H1 (cell line): Measurements from ENCODE around the gene EPB41L4A. TPM values are rescaled to one million over a fixed set of nuclear protein-coding genes. Genes with fewer than 3 reads are reported as not detected.

ENCODE experiments used
- CTCF ChIA-PET: fragments of 300-600 bp; sonication (Branson Sonifier 250); formaldehyde crosslinking; loops from one replicate; lab custom pipeline; 2021; ENCODE audit not compliant: partially characterized antibody; lab: Charles Lee
- POLR2A ChIA-PET: fragments of 300-600 bp; sonication (Branson Sonifier 250); formaldehyde crosslinking; loops from one replicate; lab custom pipeline; 2021; ENCODE audit warnings: inconsistent platforms; ENCODE audit not compliant: partially characterized antibody; lab: Charles Lee
- DNase-seq, 2 experiments: peaks; one replicate each; pipeline versions ENCODE4 v3.0.0 to v3.0.0-alpha.2; 2010 to 2022; ENCODE audit warnings: low spot score in 2 of 2, low read depth in 1 of 2, mixed read lengths in 1 of 2
- FAIRE-seq: peaks from 2 replicates; lab custom pipeline; 2011; peaks lifted over from hg19 to GRCh38; lab: Jason Lieb, UNC
- H2AFZ ChIP-seq: 2 replicates; pipeline ENCODE4 v1.8.1; 2012; ENCODE audit warnings: low read length, inconsistent platforms
- H2AK5ac ChIP-seq: 2 replicates; pipeline ENCODE4 v1.6.1; 2013; ENCODE audit warnings: low read depth, low read length
- H2BK120ac ChIP-seq: replicated peaks from 2 replicates; pipeline ENCODE3; 2013; ENCODE audit warnings: low read depth, low read length, inconsistent platforms
- H2BK12ac ChIP-seq: 2 replicates; pipeline ENCODE4 v1.6.1; 2013; ENCODE audit warnings: low read depth, low read length
- H2BK15ac ChIP-seq: 2 replicates; pipeline ENCODE4 v1.6.1; 2013; ENCODE audit warnings: low read length
- H2BK20ac ChIP-seq: 2 replicates; pipeline ENCODE4 v1.6.1; 2013; ENCODE audit warnings: low read length
- H2BK5ac ChIP-seq: 2 replicates; pipeline ENCODE4 v1.6.1; 2013; ENCODE audit warnings: low read depth, low read length
- H3K14ac ChIP-seq: 2 replicates; pipeline ENCODE4 v1.6.1; 2013; ENCODE audit warnings: inconsistent platforms; ENCODE audit not compliant: insufficient read length
- H3K18ac ChIP-seq: 2 replicates; pipeline ENCODE4 v1.6.1; 2013; ENCODE audit warnings: low read length; ENCODE audit errors: extremely low read depth
- H3K23ac ChIP-seq: 2 replicates; pipeline ENCODE4 v1.6.1; 2013; ENCODE audit warnings: inconsistent platforms; ENCODE audit not compliant: insufficient read length
- H3K23me2 ChIP-seq: 2 replicates; pipeline ENCODE4 v1.6.1; 2013; ENCODE audit warnings: low read depth, low read length
- H3K27ac ChIP-seq: 2 replicates; pipeline ENCODE4 v1.6.1; 2011; ENCODE audit warnings: low read depth, low read length, inconsistent platforms
- H3K27me3 ChIP-seq, 4 experiments: replicated peaks in 1 of 4; 1 replicate in 1 of 4; 2 replicates in 3 of 4; pipeline versions ENCODE4 v1.6.1 to v1.8.1; 2011 to 2013; ENCODE audit warnings: low read length in 3 of 4, mild to moderate bottlenecking in 3 of 4, inconsistent platforms in 2 of 4, mixed read lengths in 2 of 4, moderate library complexity in 1 of 4; ENCODE audit not compliant: control insufficient read depth in 3 of 4, insufficient read depth in 3 of 4; ENCODE audit errors: extremely low read depth in 1 of 4
- H3K36me3 ChIP-seq, 4 experiments: 2 replicates each; pipeline versions ENCODE4 v1.6.1 to v1.8.1; 2011 to 2013; ENCODE audit warnings: mild to moderate bottlenecking in 4 of 4, low read length in 3 of 4, moderate library complexity in 2 of 4, control low read depth in 1 of 4, inconsistent platforms in 1 of 4; ENCODE audit not compliant: insufficient read depth in 4 of 4, control insufficient read depth in 2 of 4
- H3K4ac ChIP-seq: replicated peaks from 2 replicates; pipeline ENCODE3; 2013; ENCODE audit warnings: low read length, low read depth, mixed read lengths, inconsistent platforms; ENCODE audit not compliant: insufficient read length
- H3K4me1 ChIP-seq, 4 experiments: replicated peaks in 1 of 4; 1 replicate in 1 of 4; 2 replicates in 3 of 4; pipeline versions ENCODE4 v1.6.1 to v1.8.1; 2011 to 2013; ENCODE audit warnings: low read length in 3 of 4, inconsistent platforms in 2 of 4, mixed read lengths in 1 of 4; ENCODE audit not compliant: insufficient read depth in 4 of 4, control insufficient read depth in 3 of 4
- H3K4me2 ChIP-seq, 2 experiments: 2 replicates each; pipeline versions ENCODE4 v1.6.1 to v1.8.1; 2011 to 2013; ENCODE audit warnings: low read depth in 2 of 2, low read length in 2 of 2, control low read depth in 1 of 2, inconsistent platforms in 1 of 2, mild to moderate bottlenecking in 1 of 2; ENCODE audit not compliant: insufficient read depth in 1 of 2
- H3K4me3 ChIP-seq, 4 experiments: fragments of 200-600, 300-600 bp in 1 of 4; sonication (generic), shearing (Covaris generic), sonication (Bioruptor Twin) in 1 of 4; 2 replicates each; pipeline versions ENCODE4 v1.5.1 to v1.8.1; 2011 to 2016; ENCODE audit warnings: low read length in 4 of 4, low read depth in 3 of 4, control low read depth in 2 of 4, inconsistent platforms in 2 of 4, mild to moderate bottlenecking in 2 of 4, mixed read lengths in 1 of 4, moderate library complexity in 1 of 4; ENCODE audit not compliant: insufficient read depth in 2 of 4; ENCODE audit errors: extremely low read depth in 1 of 4
- H3K56ac ChIP-seq: replicated peaks from 2 replicates; pipeline ENCODE3; 2013; ENCODE audit warnings: low read depth, mild to moderate bottlenecking, mixed read lengths, low read length, inconsistent platforms; ENCODE audit not compliant: insufficient read length
- H3K79me1 ChIP-seq: 2 replicates; pipeline ENCODE4 v1.6.1; 2013; ENCODE audit warnings: low read depth, low read length, control low read depth
- H3K79me2 ChIP-seq, 2 experiments: 2 replicates each; pipeline versions ENCODE4 v1.6.1 to v1.8.1; 2012 to 2013; ENCODE audit warnings: low read length in 2 of 2, mild to moderate bottlenecking in 2 of 2, inconsistent platforms in 1 of 2; ENCODE audit not compliant: insufficient read depth in 2 of 2, control insufficient read depth in 1 of 2
- H3K9ac ChIP-seq, 4 experiments: replicated peaks in 1 of 4; 1 replicate in 1 of 4; 2 replicates in 3 of 4; pipeline versions ENCODE4 v1.6.1 to v1.8.1; 2011 to 2013; ENCODE audit warnings: low read depth in 3 of 4, low read length in 3 of 4, control low read depth in 2 of 4, mild to moderate bottlenecking in 2 of 4, moderate library complexity in 2 of 4, inconsistent platforms in 1 of 4; ENCODE audit errors: extremely low read depth in 1 of 4
- H3K9me3 ChIP-seq, 2 experiments: 2 replicates each; pipeline versions ENCODE4 v1.6.1 to v1.8.1; 2012 to 2013; ENCODE audit warnings: mild to moderate bottlenecking in 2 of 2, moderate library complexity in 2 of 2, control low read depth in 1 of 2, inconsistent platforms in 1 of 2, low read depth in 1 of 2, low read length in 1 of 2, mixed read lengths in 1 of 2; ENCODE audit not compliant: insufficient read depth in 2 of 2
- H4K20me1 ChIP-seq, 2 experiments: replicated peaks in 1 of 2; 2 replicates each; pipeline versions ENCODE3 to v1.8.1; 2011 to 2013; ENCODE audit warnings: inconsistent platforms in 2 of 2, low read length in 2 of 2, mild to moderate bottlenecking in 1 of 2; ENCODE audit not compliant: insufficient read depth in 2 of 2, control insufficient read depth in 1 of 2
- H4K5ac ChIP-seq: 2 replicates; pipeline ENCODE4 v1.6.1; 2013; ENCODE audit warnings: low read length, low read depth, mixed read lengths, inconsistent platforms; ENCODE audit not compliant: insufficient read length
- H4K8ac ChIP-seq: 2 replicates; pipeline ENCODE4 v1.8.0; 2013; ENCODE audit warnings: mild to moderate bottlenecking, moderate library complexity, low read length, inconsistent platforms; ENCODE audit not compliant: insufficient read depth; ENCODE audit errors: extremely low read depth
- H4K91ac ChIP-seq: replicated peaks from 2 replicates; pipeline ENCODE3; 2013; ENCODE audit warnings: low read length, mixed read lengths, inconsistent platforms; ENCODE audit not compliant: insufficient read length
- BRCA1 ChIP-seq: IDR thresholded peaks from 2 replicates; pipeline ENCODE4 v1.6.1; 2012; ENCODE audit warnings: low read depth, low read length, improper control_type of control experiment
- CEBPB ChIP-seq: IDR thresholded peaks from 2 replicates; pipeline ENCODE4 v1.6.1; 2012; ENCODE audit warnings: low read depth, low read length
- CTCF ChIP-seq, 3 experiments: IDR thresholded peaks; 1 replicate in 2 of 3; 2 replicates in 1 of 3; pipeline versions ENCODE4 v1.5.1 to v1.6.1; 2011; ENCODE audit warnings: low read length in 3 of 3, mild to moderate bottlenecking in 3 of 3, inconsistent platforms in 2 of 3, low read depth in 1 of 3, moderate library complexity in 1 of 3; ENCODE audit not compliant: insufficient read depth in 1 of 3; ENCODE audit errors: control extremely low read depth in 1 of 3
- RAD21 ChIP-seq, 2 experiments: IDR thresholded peaks in 1 of 2; conservative IDR thresholded peaks in 1 of 2; 2 replicates each; pipeline ENCODE4 v1.6.1; 2011; ENCODE audit warnings: low read depth in 2 of 2, low read length in 2 of 2, improper control_type of control experiment in 1 of 2, inconsistent platforms in 1 of 2, mild to moderate bottlenecking in 1 of 2, moderate library complexity in 1 of 2
- TAF1 ChIP-seq: IDR thresholded peaks from 2 replicates; pipeline ENCODE4 v1.6.1; 2011; ENCODE audit warnings: mild to moderate bottlenecking, low read depth, low read length
- TCF12 ChIP-seq: IDR thresholded peaks from 2 replicates; pipeline ENCODE4 v1.6.1; 2011; ENCODE audit warnings: low read depth, mild to moderate bottlenecking, low read length
- WGBS, 2 experiments: shearing (Covaris generic) in 1 of 2; methylation state at CpG; one replicate each; pipeline versions ENCODE4 v1.1.6 to v1.1.7; 2013 to 2015; ENCODE audit warnings: low lambda C conversion rate in 2 of 2, mixed read lengths in 2 of 2, inconsistent platforms in 1 of 2, low coverage in 1 of 2, missing lambda C conversion rate in 1 of 2; ENCODE audit not compliant: insufficient replicate concordance in 2 of 2, insufficient coverage in 1 of 2, insufficient read length in 1 of 2; ENCODE audit errors: extremely low coverage in 1 of 2, missing lambda C conversion rate in 1 of 2; 5-methylcytosine and 5-hydroxymethylcytosine counted together
- polyA plus RNA-seq, 7 experiments: library from polyadenylated mRNA; depleted of rRNA in 3 of 7; stranded (reverse) in 5 of 7; unstranded in 2 of 7; fragments of >200 nt in 5 of 7; fragments of 200-250 nt in 2 of 7; gene quantifications; 1 replicate in 5 of 7; 2 replicates in 1 of 7; 4 replicates in 1 of 7; pipeline versions ENCODE4 v1.2.1 to v1.2.3, GENCODE V29; 2011 to 2013; ENCODE audit warnings: missing spikeins in 2 of 7, mixed read lengths in 2 of 7
- total RNA-seq: library from RNA; stranded (reverse); fragmentation: NEBNext Ultra II Directional; extraction: Animal tissue kit (Norgen Biotek cat#: 25700); gene quantifications from 2 replicates; pipeline ENCODE4 v1.2.1, GENCODE V29; 2021

EPB41L4A gene
- total and polyA plus RNA-seq, 2 of the 8 experiments (the other 6 are each of a cell fraction or from before 2014, with no cell fraction given), result 1.6 to 4.6 TPM

DNA sequence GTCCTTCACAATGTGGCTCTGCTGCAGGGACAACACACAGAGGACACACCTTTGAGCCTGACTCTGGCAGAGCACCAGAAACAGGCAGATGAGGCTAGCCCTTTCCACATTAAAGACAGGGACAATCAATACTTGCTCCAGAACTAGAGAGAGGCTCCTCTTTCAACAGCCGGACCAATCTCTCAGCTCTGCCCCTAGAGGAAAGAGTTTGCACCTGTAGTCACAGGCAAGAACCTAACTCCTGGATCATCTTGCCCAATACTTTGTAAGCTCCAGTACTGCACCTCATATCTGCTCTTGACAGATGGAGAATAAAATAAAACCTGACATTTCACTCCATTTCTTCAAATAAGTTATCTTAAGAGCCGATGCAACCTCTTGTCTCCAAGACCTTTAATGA, 52.1 kb downstream of the EPB41L4A start:
- H3K27ac ChIP-seq, result no peak overlapping the region
- no peaks in the 10 kb centered on the region for H3K4me1 ChIP-seq
- H3K4ac ChIP-seq, result no peak overlapping the region
- H2BK12ac ChIP-seq, result no peak overlapping the region
- no peaks in the 10 kb centered on the region for H3K36me3 ChIP-seq
- no peak overlapping the region for H2AK5ac ChIP-seq
- H2BK15ac ChIP-seq, result no peak overlapping the region
- H2BK20ac ChIP-seq, result no peak overlapping the region
- H4K20me1 ChIP-seq, result no peaks in the 10 kb centered on the region
- WGBS, 2 experiments, result 79% methylated on average over 2 of the region's 2 CpGs; no CpG with 5 or more reads in 1 of the 2 experiments
- no peak overlapping the region for H3K14ac ChIP-seq
- no peak overlapping the region for H4K8ac ChIP-seq
- H2AFZ ChIP-seq, result no peak overlapping the region
- no peak overlapping the region for H3K4me2 ChIP-seq
- H2BK5ac ChIP-seq, result no peak overlapping the region
- DNase-seq, result no peak
- no peak overlapping the region for H4K5ac ChIP-seq
- no peaks in the 10 kb centered on the region for H3K79me2 ChIP-seq
- H3K9me3 ChIP-seq, result no peaks in the 10 kb centered on the region
- FAIRE-seq, result peak; percentile 57
- POLR2A ChIA-PET, result no interaction called here
- H3K27me3 ChIP-seq, result no peaks in the 10 kb centered on the region
- H3K9ac ChIP-seq, result no peak overlapping the region
- H4K91ac ChIP-seq, result no peak overlapping the region
- H3K4me3 ChIP-seq, result no peak overlapping the region
- H3K56ac ChIP-seq, result no peak overlapping the region
- no peak for TF ChIP-seq TAF1
- peak; percentile 80 for TF ChIP-seq CEBPB
- TF ChIP-seq CTCF (IDR thresholded peaks at IDR 0.05; ENCODE audit: control extremely low read depth in 1 of 3, insufficient read depth in 1 of 3, low read depth in 1 of 3, low read length in 3 of 3), result peak; percentile 25 to 76 (median 54)
- TF ChIP-seq BRCA1, result no peak
- peak; percentile 43 to 63; a peak in 3 of 4 replicates for TF ChIP-seq RAD21 (IDR thresholded peaks at IDR 0.05 in 1 of 2, conservative IDR thresholded peaks at IDR 0.05 in 1 of 2; ENCODE audit: low read depth in 2 of 2, low read length in 2 of 2)
- no peak for TF ChIP-seq TCF12
- TF ChIP-seq, all 59 proteins: peak for 3
- H3K23ac ChIP-seq, result no peak overlapping the region
- no peak overlapping the region for H2BK120ac ChIP-seq
- no peaks in the 10 kb centered on the region for H3K23me2 ChIP-seq
- H3K79me1 ChIP-seq, result no peaks in the 10 kb centered on the region
- CTCF ChIA-PET, result interaction anchor here (0.6 to 4.8 kb wide), 42 partner anchors 9 to 1599 kb away, joined by 3 to 25 read pairs (median 4); partner anchors contain the start of gene EPB41L4A
- H3K18ac ChIP-seq, result no peak overlapping the region
